Coronary artery (tissue), 2 donors: ENCODE data around the gene ZC3H11A.
A peak's percentile ranks its signal among the peaks of the same experiment; 100 is the strongest.
"Not testable (repeated sequence)": the region's sequence is repeated elsewhere in the genome, so short reads cannot be mapped to it uniquely, and the experiment has no call there.

Experiments used
- DNase-seq: peaks from one replicate; pipeline ENCODE4 v3.0.0-alpha.2; 2017; ENCODE audit warnings: low spot score
- H3K27ac ChIP-seq, 2 donors: fragments of 200-600 bp; sonication (generic); one replicate each; pipeline ENCODE4 v1.5.1; 2016 to 2019
- H3K4me3 ChIP-seq: fragments of 200-600 bp; sonication (generic); 2 replicates; pipeline ENCODE4 v1.5.1; 2016; ENCODE audit warnings: mild to moderate bottlenecking, moderate library complexity
- CTCF ChIP-seq: fragments of 200-600 bp; sonication (generic); IDR thresholded peaks from one replicate; pipeline ENCODE4 v1.5.1; 2019; ENCODE audit warnings: antibody characterized with exemption

ZC3H11A gene

GRCh38 chr1:203791498-203791897, 3.9 kb upstream of the ZC3H11A start:
- DNase-seq: no peak
- no peak for TF ChIP-seq CTCF
- no peak overlapping the region for H3K4me3 ChIP-seq
- no peak overlapping the region for H3K27ac ChIP-seq

GRCh38 chr1:203792486-203792885, 2.9 kb upstream of the ZC3H11A start:
- Histone ChIP-seq H3K4me3 (no peak overlapping the region), H3K27ac (no peak overlapping the region)
- no peak for DNase-seq
- TF ChIP-seq CTCF: no peak

- not testable (repeated sequence) for DNase-seq, H3K4me3 ChIP-seq
Observed at GRCh38 chr1:203793561-203793960, 1.9 kb upstream of the ZC3H11A start.

GRCh38 chr1:203794764-203795440, 521 bp upstream of the ZC3H11A start:
- no peak for DNase-seq
- H3K27ac ChIP-seq: peak overlapping the region; percentile 94 to 98
- no peak for TF ChIP-seq CTCF
- peak overlapping the region; percentile 92 for H3K4me3 ChIP-seq

More at GRCh38 chr1:203793561-203793960, 1.9 kb upstream of the ZC3H11A start:
- not testable (repeated sequence) for H3K27ac ChIP-seq

GRCh38 chr1:203796236-203796605, 798 bp downstream of the ZC3H11A start:
- DNase-seq: no peak
- peak overlapping the region; percentile 94 to 98 for H3K27ac ChIP-seq
- peak overlapping the region; percentile 92 for H3K4me3 ChIP-seq
- TF ChIP-seq CTCF: no peak

GRCh38 chr1:203797216-203797615, 1.8 kb downstream of the ZC3H11A start:
- Histone ChIP-seq H3K4me3 (peak overlapping the region; percentile 92), H3K27ac (no peak overlapping the region)
- no peak for DNase-seq
- TF ChIP-seq CTCF: no peak

GRCh38 chr1:203797948-203798655, 2.7 kb downstream of the ZC3H11A start:
- Histone ChIP-seq H3K27ac (no peak overlapping the region), H3K4me3 (peak overlapping the region; percentile 15)
- TF ChIP-seq CTCF: no peak
- no peak for DNase-seq
